Adrenal gland (tissue), 12 donors: Measurements from ENCODE around the gene PHF1. TPM values are rescaled to one million over a fixed set of nuclear protein-coding genes. Genes with fewer than 3 reads are reported as not detected.

Experiments
- DNase-seq, 7 donors: peaks; one replicate each; pipeline ENCODE4 v3.0.0-alpha.2; 2019 to 2020
- H3K27ac ChIP-seq, 5 donors: fragments of 200-600 bp; sonication (generic) in 4 of 5; 1 replicate in 3 of 5; 2 replicates in 2 of 5; pipeline versions ENCODE4 v1.5.1 to v1.8.0; 2016 to 2020; ENCODE audit warnings: mild to moderate bottlenecking in 1 of 5
- H3K27me3 ChIP-seq: fragments of 200-600 bp; 2 replicates; pipeline ENCODE4 v1.8.0; 2021
- H3K36me3 ChIP-seq, 2 donors: fragments of 200-600 bp; replicated peaks in 1 of 2; 1 replicate in 1 of 2; 2 replicates in 1 of 2; pipeline versions ENCODE4 v1.5.1 to v1.8.0; 2018 to 2022
- H3K4me1 ChIP-seq, 2 donors: fragments of 200-600 bp; replicated peaks in 1 of 2; 1 replicate in 1 of 2; 2 replicates in 1 of 2; pipeline versions ENCODE4 v1.5.1 to v1.8.0; 2018 to 2021
- H3K4me3 ChIP-seq, 4 donors: fragments of 200-600 bp; sonication (generic) in 3 of 4; one replicate each; pipeline ENCODE4 v1.5.1; 2016 to 2018
- H3K9me3 ChIP-seq, 3 donors: fragments of 200-600 bp; sonication (generic) in 1 of 3; replicated peaks in 1 of 3; 1 replicate in 2 of 3; 2 replicates in 1 of 3; pipeline versions ENCODE4 v1.5.1 to v1.8.0; 2016 to 2021
- CTCF ChIP-seq, 6 experiments: fragments of 450-650 bp in 4 of 6; fragments of 200-600 bp in 2 of 6; sonication (generic) in 1 of 6; IDR thresholded peaks; 1 replicate in 5 of 6; 2 replicates in 1 of 6; pipeline versions ENCODE4 v1.5.1 to v1.8.0; 2016 to 2021; ENCODE audit warnings: antibody characterized with exemption in 6 of 6, mild to moderate bottlenecking in 2 of 6, moderate library complexity in 1 of 6
- POLR2A ChIP-seq, 2 donors: fragments of 450-650 bp; IDR thresholded peaks; one replicate each; pipeline ENCODE4 v1.6.1; 2017; ENCODE audit warnings: antibody characterized with exemption in 2 of 2, mild to moderate bottlenecking in 2 of 2, moderate library complexity in 1 of 2
- WGBS, 4 donors: extraction: QIAGEN DNeasy Blood & Tissue Kit in 2 of 4; methylation state at CpG; one replicate each; pipeline versions ENCODE4 v1.1.5 to v1.1.7; 2013 to 2017; 5-methylcytosine and 5-hydroxymethylcytosine counted together
- intact Hi-C, 2 donors: fragments of 100-400 bp; cut with DNase I; formaldehyde crosslinking; loops; one replicate each; pipeline versions ENCODE4 v1.14.1 to v1.15.0; 2022 to 2023
- polyA plus RNA-seq, 3 donors: library from polyadenylated mRNA; stranded (reverse); fragments of 200-250 nt in 2 of 3; fragments of 350-450 nt in 1 of 3; fragmentation: Illumina TruSeq in 1 of 3; extraction: RNeasy Lipid Tissue Mini Kit (QIAGEN cat#74804) in 1 of 3; gene quantifications; one replicate each; pipeline ENCODE4 v1.2.3, GENCODE V29; 2013 to 2014
- total RNA-seq, 9 donors: library from RNA; depleted of rRNA in 4 of 9; stranded (reverse); fragments of >200 nt in 4 of 9; fragments of 120-200 nt in 1 of 9; fragmentation: NEBNext Ultra II Directional in 1 of 9; extraction: Animal tissue kit (Norgen Biotek cat#: 25700) in 1 of 9; gene quantifications; one replicate each; pipeline versions ENCODE4 v1.1.0 to v1.2.4, GENCODE V29; 2013 to 2023
- donor health status: healthy with polysubstance abuse.
- donor health status: Bipolar disorder and iron deficiency.
- donor health status: DM: yes; HTN: yes; CAD: no.
- donor health status: DM: no; HTN: no; CAD: no.
- donor health status: DM: no; HTN: no; CAD: no.
- donor health status: DM: yes; HTN: yes; CAD: no.

Gene PHF1
- total and polyA plus RNA-seq, 12 donors: 36.6 to 410 (median 66.6) TPM

GRCh38 chr6:33430334-33430733 is 19.5 kb downstream of the PHF1 start:
- H3K4me1 ChIP-seq: peaks cover 11 to 50% of the 10 kb centered on the region in 2 donors
- peaks cover 0 to 2% of the 10 kb centered on the region in 2 donors for H3K36me3 ChIP-seq
- H3K27ac ChIP-seq: peak overlapping the region in 1 of 5 donors; percentile 64
- H3K27me3 ChIP-seq: no peaks in the 10 kb centered on the region
- H3K4me3 ChIP-seq: no peak overlapping the region
- DNase-seq: no peak
- WGBS, 4 donors: 55 to 68% (median 65%) methylated on average over 2 of the region's 2 CpGs
- H3K9me3 ChIP-seq: no peaks in the 10 kb centered on the region
- intact Hi-C loops: no loop called here
- TF ChIP-seq CTCF (IDR thresholded peaks at IDR 0.05) (no peak), POLR2A (IDR thresholded peaks at IDR 0.05) (no peak)

GRCh38 chr6:33430991-33431879 is 20.4 kb downstream of the PHF1 start:
- Histone ChIP-seq H3K4me3 (no peak overlapping the region), H3K27me3 (no peaks in the 10 kb centered on the region), H3K27ac (no peak overlapping the region), H3K9me3 (no peaks in the 10 kb centered on the region), H3K36me3 (peaks cover 0 to 11% of the 10 kb centered on the region in 2 donors), H3K4me1 (peaks cover 11 to 50% of the 10 kb centered on the region in 2 donors)
- peak in 4 of 7 donors; percentile 53 to 86 (median 57) for DNase-seq
- 20 to 31% (median 25%) methylated on average over 9 to 12 of the region's 12 CpGs for WGBS, 4 donors
- TF ChIP-seq CTCF (IDR thresholded peaks at IDR 0.05) (no peak), POLR2A (IDR thresholded peaks at IDR 0.05) (no peak)
- intact Hi-C loops: no loop called here

GRCh38 chr6:33431880-33432541 is 21.2 kb downstream of the PHF1 start:
- 61 to 67% (median 65%) methylated on average over 12 of the region's 12 CpGs for WGBS, 4 donors
- no peak overlapping the region for H3K4me3 ChIP-seq
- H3K4me1 ChIP-seq: peaks cover 11 to 44% of the 10 kb centered on the region in 2 donors
- H3K9me3 ChIP-seq: no peaks in the 10 kb centered on the region
- no peaks in the 10 kb centered on the region for H3K27me3 ChIP-seq
- H3K36me3 ChIP-seq: peaks cover 0 to 19% of the 10 kb centered on the region in 2 donors
- DNase-seq: no peak
- intact Hi-C loops: no loop called here
- no peak overlapping the region for H3K27ac ChIP-seq
- TF ChIP-seq POLR2A (IDR thresholded peaks at IDR 0.05): no peak
- no peak for TF ChIP-seq CTCF (IDR thresholded peaks at IDR 0.05)

- TF ChIP-seq POLR2A (IDR thresholded peaks at IDR 0.05): no peak
- TF ChIP-seq CTCF (IDR thresholded peaks at IDR 0.05): no peak
- Histone ChIP-seq H3K36me3 (peaks cover 0 to 25% of the 10 kb centered on the region in 2 donors), H3K9me3 (no peaks in the 10 kb centered on the region), H3K4me3 (no peak overlapping the region), H3K4me1 (peaks cover 5 to 39% of the 10 kb centered on the region in 2 donors), H3K27me3 (no peaks in the 10 kb centered on the region), H3K27ac (no peak overlapping the region)
- intact Hi-C loops: no loop called here
- no peak for DNase-seq
- 80 to 92% (median 85%) methylated on average over 10 of the region's 10 CpGs for WGBS, 4 donors
These were observed 21.7 kb downstream of the PHF1 start for GRCh38 chr6:33432546-33432945.
